Right lobe of liver (tissue), 4 donors: ENCODE results near the gene ZNF561.

ENCODE experiments used
- POLR2A ChIP-seq: fragments of 450-650 bp; IDR thresholded peaks from one replicate; pipeline ENCODE4 v1.6.1; 2017; ENCODE audit warnings: antibody characterized with exemption, mild to moderate bottlenecking
- TF ChIP-seq, protein P1 (sequence below), 4 donors: fragments of 200-600 bp in 3 of 4; fragments of 450-650 bp in 1 of 4; IDR thresholded peaks; one replicate each; pipeline versions ENCODE4 v1.5.1 to v1.8.0; 2016 to 2022; ENCODE audit warnings: antibody characterized with exemption in 4 of 4, mild to moderate bottlenecking in 2 of 4
- donor health status: DM: no; HTN: no; CAD: no.
- donor health status: DM: no; HTN: no; CAD: no.
- donor health status: DM: no; HTN: yes; CAD: no.

- TF ChIP-seq, protein P1, sequence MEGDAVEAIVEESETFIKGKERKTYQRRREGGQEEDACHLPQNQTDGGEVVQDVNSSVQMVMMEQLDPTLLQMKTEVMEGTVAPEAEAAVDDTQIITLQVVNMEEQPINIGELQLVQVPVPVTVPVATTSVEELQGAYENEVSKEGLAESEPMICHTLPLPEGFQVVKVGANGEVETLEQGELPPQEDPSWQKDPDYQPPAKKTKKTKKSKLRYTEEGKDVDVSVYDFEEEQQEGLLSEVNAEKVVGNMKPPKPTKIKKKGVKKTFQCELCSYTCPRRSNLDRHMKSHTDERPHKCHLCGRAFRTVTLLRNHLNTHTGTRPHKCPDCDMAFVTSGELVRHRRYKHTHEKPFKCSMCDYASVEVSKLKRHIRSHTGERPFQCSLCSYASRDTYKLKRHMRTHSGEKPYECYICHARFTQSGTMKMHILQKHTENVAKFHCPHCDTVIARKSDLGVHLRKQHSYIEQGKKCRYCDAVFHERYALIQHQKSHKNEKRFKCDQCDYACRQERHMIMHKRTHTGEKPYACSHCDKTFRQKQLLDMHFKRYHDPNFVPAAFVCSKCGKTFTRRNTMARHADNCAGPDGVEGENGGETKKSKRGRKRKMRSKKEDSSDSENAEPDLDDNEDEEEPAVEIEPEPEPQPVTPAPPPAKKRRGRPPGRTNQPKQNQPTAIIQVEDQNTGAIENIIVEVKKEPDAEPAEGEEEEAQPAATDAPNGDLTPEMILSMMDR (IDR thresholded peaks at IDR 0.05) = no peak
- TF ChIP-seq POLR2A = no peak
These were observed 12.1 kb downstream of the ZNF561 start for GRCh38 chr19:9608912-9609311.
